Tibial nerve (tissue), 4 donors: Measurements from ENCODE around the gene CALML3.

Experiments used
- CTCF ChIP-seq, 5 experiments: fragments of 200-600 bp in 3 of 5; fragments of 450-650 bp in 2 of 5; sonication (generic) in 3 of 5; IDR thresholded peaks; one replicate each; pipeline ENCODE4 v1.5.1; 2016 to 2019; ENCODE audit warnings: antibody characterized with exemption in 5 of 5, mild to moderate bottlenecking in 3 of 5, moderate library complexity in 2 of 5
- EP300 ChIP-seq, 2 donors: sonication (generic); formaldehyde crosslinking; IDR thresholded peaks; one replicate each; pipeline ENCODE4 v1.6.1; 2017; ENCODE audit warnings: antibody characterized with exemption in 2 of 2, mild to moderate bottlenecking in 1 of 2
- POLR2A ChIP-seq, 2 donors: fragments of 450-650 bp; IDR thresholded peaks; one replicate each; pipeline ENCODE4 v1.6.1; 2017; ENCODE audit warnings: antibody characterized with exemption in 2 of 2, mild to moderate bottlenecking in 2 of 2, moderate library complexity in 2 of 2

GRCh38 chr10:5529702-5530411 is 5.1 kb downstream of the CALML3 start:
- TF ChIP-seq CTCF (IDR thresholded peaks at IDR 0.05) (no peak), POLR2A (IDR thresholded peaks at IDR 0.05) (no peak), EP300 (IDR thresholded peaks at IDR 0.05) (no peak)
